ENCODE measurements around the gene CCDC88C.

CCDC88C gene

GRCh38 chr14:91290986-91291385, 126.6 kb downstream of the CCDC88C start:
- no peak for DNase-seq (ENCODE audit: low read depth)

GRCh38 chr14:91289464-91289863, 128.2 kb downstream of the CCDC88C start:
- DNase-seq (ENCODE audit: low read depth): no peak

GRCh38 chr14:91288876-91289275, 128.7 kb downstream of the CCDC88C start:
- DNase-seq (ENCODE audit: low read depth): no peak

GRCh38 chr14:91286530-91286937, 131.1 kb downstream of the CCDC88C start:
- DNase-seq (ENCODE audit: low read depth): peak; percentile 59

- no peak for DNase-seq (ENCODE audit: low read depth)
Observed at GRCh38 chr14:91284791-91285548, 132.7 kb downstream of the CCDC88C start.

- peak; percentile 46 for DNase-seq (ENCODE audit: low read depth)
Observed at GRCh38 chr14:91284146-91284790, 133.4 kb downstream of the CCDC88C start.

GRCh38 chr14:91283666-91284065, 134.0 kb downstream of the CCDC88C start:
- DNase-seq (ENCODE audit: low read depth): no peak

- no peak for DNase-seq (ENCODE audit: low read depth)
Observed at GRCh38 chr14:91282954-91283645, 134.5 kb downstream of the CCDC88C start.

- DNase-seq (ENCODE audit: low read depth): no peak
Observed at GRCh38 chr14:91281346-91281745, 136.3 kb downstream of the CCDC88C start.

GRCh38 chr14:91280129-91280528, 137.5 kb downstream of the CCDC88C start:
- no peak for DNase-seq (ENCODE audit: low read depth)

- DNase-seq (ENCODE audit: low read depth): no peak
Observed at GRCh38 chr14:91279354-91279753, 138.3 kb downstream of the CCDC88C start.

GRCh38 chr14:91278383-91278715, 139.3 kb downstream of the CCDC88C start:
- no peak for DNase-seq (ENCODE audit: low read depth)

- no peak for DNase-seq (ENCODE audit: low read depth)
Observed at GRCh38 chr14:91277546-91278382, 139.9 kb downstream of the CCDC88C start.

- no peak for DNase-seq (ENCODE audit: low read depth)
Observed at GRCh38 chr14:91274796-91275195, 142.8 kb downstream of the CCDC88C start.

GRCh38 chr14:91273885-91274273, 143.7 kb downstream of the CCDC88C start:
- DNase-seq (ENCODE audit: low read depth): no peak

GRCh38 chr14:91273273-91273884, 144.2 kb downstream of the CCDC88C start:
- DNase-seq (ENCODE audit: low read depth): no peak

GRCh38 chr14:91272341-91273272, 145.0 kb downstream of the CCDC88C start:
- DNase-seq (ENCODE audit: low read depth): no peak

GRCh38 chr14:91271639-91272038, 146.0 kb downstream of the CCDC88C start:
- DNase-seq (ENCODE audit: low read depth): no peak

GRCh38 chr14:91270619-91271018, 147.0 kb downstream of the CCDC88C start:
- DNase-seq (ENCODE audit: low read depth): no peak

GRCh38 chr14:91270188-91270587, 147.4 kb downstream of the CCDC88C start:
- no peak for DNase-seq (ENCODE audit: low read depth)

Data from fibroblast of gingiva (primary cell).